Panc1 (cell line): Measurements from ENCODE around the gene MED14. TPM values are rescaled to one million over a fixed set of nuclear protein-coding genes. Genes with fewer than 3 reads are reported as not detected.

Source experiments
- ATAC-seq: fragments of 200-7000 bp; cut with Tn5 transposase; 2 replicates; pipeline ENCODE4 v1.9.1; 2020; ENCODE audit warnings: mild to moderate bottlenecking, moderate library complexity
- BruUV-seq: library from RNA; stranded (reverse); fragments of 400-500 nt; replicated peaks from 2 replicates; lab custom pipeline; 2021; lab: Mats Ljungman, UMichigan
- CTCF ChIA-PET: fragments of 300-600 bp; sonication (Branson Sonifier 250); formaldehyde crosslinking; loops from one replicate; lab custom pipeline; 2022; ENCODE audit warnings: antibody characterized with exemption; lab: Charles Lee
- POLR2A ChIA-PET: fragments of 300-600 bp; sonication (Branson Sonifier 250); formaldehyde crosslinking; loops from one replicate; lab custom pipeline; 2022; ENCODE audit warnings: antibody characterized with exemption; lab: Charles Lee
- DNase-seq: peaks from one replicate; pipeline ENCODE4 v3.0.0-alpha.2; 2010; ENCODE audit warnings: low read depth, low spot score
- H3K27ac ChIP-seq: 2 replicates; pipeline ENCODE4 v1.5.1; 2011; ENCODE audit warnings: mild to moderate bottlenecking, low read length, inconsistent platforms
- H3K27me3 ChIP-seq: fragments of 200-500 bp; sonication (Bioruptor generic); 2 replicates; pipeline ENCODE4 v1.6.0; 2014; ENCODE audit warnings: low read length, inconsistent platforms; ENCODE audit not compliant: control insufficient read depth, insufficient read depth
- H3K36me3 ChIP-seq: fragments of 200-500 bp; sonication (Bioruptor generic); 2 replicates; pipeline ENCODE4 v1.5.1; 2014; ENCODE audit warnings: inconsistent platforms, mild to moderate bottlenecking, low read length, moderate library complexity; ENCODE audit not compliant: control insufficient read depth, insufficient read depth
- H3K4me1 ChIP-seq: 2 replicates; pipeline ENCODE4 v1.5.1; 2011; ENCODE audit warnings: inconsistent platforms, mild to moderate bottlenecking, low read length, moderate library complexity; ENCODE audit not compliant: control insufficient read depth, insufficient read depth
- H3K4me3 ChIP-seq, 2 experiments: 2 replicates each; pipeline ENCODE4 v1.5.1; 2011 to 2012; ENCODE audit warnings: low read depth in 2 of 2, low read length in 2 of 2, mild to moderate bottlenecking in 2 of 2, inconsistent platforms in 1 of 2, moderate library complexity in 1 of 2
- H3K9me3 ChIP-seq: fragments of 200-500 bp; sonication (Bioruptor generic); 2 replicates; pipeline ENCODE4 v1.5.1; 2014; ENCODE audit warnings: low read depth, mild to moderate bottlenecking, inconsistent platforms, low read length, moderate library complexity; ENCODE audit not compliant: control insufficient read depth, insufficient read depth
- CTCF ChIP-seq: fragments of 450-650 bp; IDR thresholded peaks from 2 replicates; pipeline ENCODE4 v1.5.1; 2017; ENCODE audit warnings: mild to moderate bottlenecking
- POLR2AphosphoS5 ChIP-seq: IDR thresholded peaks from 2 replicates; pipeline ENCODE4 v1.6.1; 2012; ENCODE audit warnings: mild to moderate bottlenecking, low read depth, low read length, moderate library complexity
- REST ChIP-seq, 2 experiments: IDR thresholded peaks; 2 replicates each; pipeline ENCODE4 v1.6.1; 2011 to 2012; ENCODE audit warnings: low read depth in 2 of 2, control low read depth in 1 of 2, low read length in 1 of 2, mild to moderate bottlenecking in 1 of 2, moderate library complexity in 1 of 2; ENCODE audit not compliant: insufficient read depth in 1 of 2
- SIN3A ChIP-seq: IDR thresholded peaks from 2 replicates; pipeline ENCODE4 v1.6.1; 2012; ENCODE audit warnings: low read depth, mild to moderate bottlenecking, low read length, moderate library complexity, borderline replicate concordance; ENCODE audit not compliant: insufficient read depth
- TCF7L2 ChIP-seq: IDR thresholded peaks from 2 replicates; pipeline ENCODE4 v1.6.1; 2011; ENCODE audit warnings: mild to moderate bottlenecking, low read depth, low read length, inconsistent platforms
- in situ Hi-C: cut with HindIII; loops from 2 replicates; pipeline ENCODE4 v1.10.0; 2016; ENCODE audit warnings: low sequenced_read_pairs, low pct_unique_long_range_greater_than_20kb
- intact Hi-C: fragments of 100-400 bp; cut with micrococcal nuclease; formaldehyde crosslinking; loops from one replicate; pipeline ENCODE4 v1.10.0; 2022; ENCODE audit not compliant: unreplicated experiment
- total RNA-seq: library from RNA; stranded (reverse); gene quantifications from one replicate; pipeline ENCODE4 v1.2.1, GENCODE V29; 2021; ENCODE audit not compliant: unreplicated experiment

Gene MED14
- total RNA-seq, 1 experiment from 2014 or later = 45.4 TPM

- TF ChIP-seq REST (IDR thresholded peaks at IDR 0.05; ENCODE audit: insufficient read depth in 1 of 2, low read depth in 2 of 2, low read length in 1 of 2) (no peak), SIN3A (no peak), CTCF (no peak), POLR2AphosphoS5 (no peak), TCF7L2 (no peak)
- no peak for ATAC-seq
- Histone ChIP-seq H3K27me3 (no peaks in the 10 kb centered on the region), H3K9me3 (no peaks in the 10 kb centered on the region), H3K4me1 (no peaks in the 10 kb centered on the region), H3K27ac (no peak overlapping the region), H3K36me3 (peaks cover 3% of the 10 kb centered on the region), H3K4me3 (no peak overlapping the region)
- in situ Hi-C loops (no loop called here), intact Hi-C loops (no loop called here)
- ChIA-PET POLR2A (no interaction called here), CTCF (no interaction called here)
- BruUV-seq = no TSS peak
- DNase-seq = no peak
Observed at GRCh38 chrX:40683245-40683644, 52.1 kb downstream of the MED14 start.

- in situ Hi-C loops = no loop called here
Observed at GRCh38 chrX:40671126-40671525, 64.2 kb downstream of the MED14 start.

More at GRCh38 chrX:40671126-40671525, 64.2 kb downstream of the MED14 start:
- Histone ChIP-seq H3K4me1 (no peaks in the 10 kb centered on the region), H3K27me3 (no peaks in the 10 kb centered on the region), H3K9me3 (no peaks in the 10 kb centered on the region), H3K4me3 (no peak overlapping the region), H3K27ac (no peak overlapping the region), H3K36me3 (peaks cover 3% of the 10 kb centered on the region; the same call in 1 of the 2 replicates)
- intact Hi-C loops = no loop called here
- POLR2A ChIA-PET = no interaction called here
- no TSS peak for BruUV-seq
- ATAC-seq (no peak), DNase-seq (no peak)
- TF ChIP-seq SIN3A = no peak
- no peak for TF ChIP-seq CTCF
- TF ChIP-seq TCF7L2 = no peak
- TF ChIP-seq POLR2AphosphoS5 = no peak
- TF ChIP-seq REST (IDR thresholded peaks at IDR 0.05; ENCODE audit: insufficient read depth in 1 of 2, low read depth in 2 of 2, low read length in 1 of 2) = no peak
- CTCF ChIA-PET = no interaction called here
